ENCODE measurements around the gene SLC26A11.
"Not testable (repeated sequence)": the region's sequence is repeated elsewhere in the genome, so short reads cannot be mapped to it uniquely, and the experiment has no call there.

Gene SLC26A11

DNA sequence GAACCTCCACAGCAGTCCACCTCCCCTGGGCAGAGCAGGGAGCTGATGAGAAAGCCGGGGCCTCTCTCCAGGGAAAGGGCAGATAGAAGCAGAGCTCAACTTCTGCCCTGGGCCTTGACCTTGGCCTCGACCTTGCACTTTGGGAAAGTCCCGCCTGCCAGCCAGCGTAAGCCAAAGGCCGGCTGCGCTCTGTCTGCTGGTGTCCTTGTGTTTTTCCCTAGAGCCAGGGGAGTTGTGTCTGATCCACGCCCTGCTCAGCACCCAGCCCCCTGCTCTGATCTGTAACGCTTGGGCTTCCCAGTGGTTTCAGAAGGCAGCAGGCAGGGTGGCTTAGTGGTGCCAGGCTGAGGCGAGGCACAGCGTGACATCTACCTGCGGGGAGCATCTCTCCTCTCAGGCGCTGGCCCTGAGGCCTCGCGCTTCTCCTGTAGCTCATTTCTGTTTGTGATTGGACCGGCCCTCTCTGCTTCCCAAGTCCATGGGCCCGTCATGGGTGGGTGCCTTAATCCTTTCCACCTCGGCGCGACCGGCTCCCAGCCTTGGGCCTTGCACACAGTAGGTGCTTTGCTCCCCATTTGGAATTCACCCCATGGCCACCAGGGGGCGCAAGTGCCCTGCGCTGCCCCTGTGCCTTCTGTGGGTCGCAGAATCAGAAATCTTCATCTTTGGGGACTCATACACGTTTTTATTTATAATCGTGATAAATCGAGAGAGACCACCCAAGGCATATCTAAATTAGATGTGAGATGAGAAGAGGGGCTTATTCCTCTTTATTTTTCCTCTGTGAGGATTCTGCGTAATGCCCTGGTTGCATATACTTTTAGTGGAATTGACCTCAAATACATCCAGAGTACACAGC lies 24.3 kb upstream of the SLC26A11 start:
- DNase-seq (ENCODE audit: low read depth, low spot score): no peak

DNA sequence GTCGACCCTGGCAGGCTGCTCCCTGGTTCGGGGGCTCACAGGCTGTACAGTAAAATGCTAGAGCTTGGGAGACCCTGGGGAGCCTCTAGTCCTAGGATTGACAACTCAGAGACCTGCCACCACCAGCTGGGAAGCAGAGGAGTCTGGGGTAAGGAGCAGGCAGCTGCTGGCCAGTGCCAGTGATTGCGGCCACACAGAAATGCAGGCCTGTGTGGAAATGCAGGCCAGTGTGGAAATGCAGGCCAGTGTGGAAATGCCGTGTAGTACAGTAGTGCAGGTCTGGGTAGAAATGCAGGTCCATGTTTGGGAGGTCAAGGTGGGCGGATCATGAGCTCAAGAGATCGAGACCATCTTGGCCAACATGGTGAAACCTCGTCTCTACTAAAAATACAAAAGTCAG lies 23.6 kb upstream of the SLC26A11 start:
- no peak for DNase-seq (ENCODE audit: low read depth, low spot score)

DNA sequence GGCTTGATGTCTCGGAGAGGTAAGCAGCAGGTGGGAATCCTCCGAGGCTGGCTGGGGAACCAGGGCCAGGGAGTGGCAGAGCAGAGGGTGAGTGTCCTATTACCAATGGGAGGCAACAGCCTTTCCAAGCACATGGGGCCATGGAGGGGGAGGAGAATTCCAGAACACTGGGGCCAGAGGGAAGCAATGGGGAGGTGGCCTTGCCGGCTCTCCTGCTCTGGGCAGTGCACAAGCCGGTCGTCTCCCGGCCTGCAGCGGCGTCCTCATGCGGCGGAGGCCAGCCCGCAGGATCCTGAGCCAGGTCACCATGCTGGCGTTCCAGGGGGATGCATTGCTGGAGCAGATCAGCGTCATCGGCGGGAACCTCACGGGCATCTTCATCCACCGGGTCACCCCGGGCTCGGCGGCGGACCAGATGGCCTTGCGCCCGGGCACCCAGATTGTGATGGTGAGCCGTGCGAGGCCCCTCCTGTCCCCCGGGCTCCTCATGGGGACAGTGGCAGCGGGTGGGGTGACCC lies 22.0 kb upstream of the SLC26A11 start:
- DNase-seq (ENCODE audit: low read depth, low spot score): no peak

- DNase-seq (ENCODE audit: low read depth, low spot score): not testable (repeated sequence)
Observed at GRCh38 chr17:80199295-80199694, 20.9 kb upstream of the SLC26A11 start.

GRCh38 chr17:80201446-80201845 lies 18.8 kb upstream of the SLC26A11 start:
- no peak for DNase-seq (ENCODE audit: low read depth, low spot score)

GRCh38 chr17:80202197-80202596 lies 18.0 kb upstream of the SLC26A11 start:
- no peak for DNase-seq (ENCODE audit: low read depth, low spot score)

DNA sequence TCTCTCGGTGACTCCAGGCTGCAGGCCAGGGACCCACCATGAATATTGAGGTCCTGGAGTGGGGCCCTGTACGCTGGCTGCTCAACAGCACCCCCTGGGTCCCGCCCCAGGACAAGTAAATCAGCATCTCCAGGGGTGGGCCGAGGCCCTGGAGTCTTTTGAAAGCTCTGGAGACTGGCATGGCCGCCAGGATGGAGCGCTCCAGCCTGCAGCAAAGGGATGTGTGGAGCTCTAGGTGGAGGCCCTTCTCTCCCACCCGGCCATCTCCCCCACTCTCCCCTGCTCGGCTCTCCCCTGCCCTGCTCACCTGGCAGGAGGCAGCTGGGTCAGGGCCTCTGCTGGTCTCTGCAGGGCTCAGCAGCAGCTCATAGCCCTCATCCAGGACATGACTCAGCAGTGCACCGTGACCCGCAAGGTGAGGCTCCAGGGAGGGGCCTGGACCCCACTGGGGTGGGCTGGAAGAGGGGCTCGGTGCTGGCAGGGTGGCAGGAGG lies 16.7 kb upstream of the SLC26A11 start:
- no peak for DNase-seq (ENCODE audit: low read depth, low spot score)

DNA sequence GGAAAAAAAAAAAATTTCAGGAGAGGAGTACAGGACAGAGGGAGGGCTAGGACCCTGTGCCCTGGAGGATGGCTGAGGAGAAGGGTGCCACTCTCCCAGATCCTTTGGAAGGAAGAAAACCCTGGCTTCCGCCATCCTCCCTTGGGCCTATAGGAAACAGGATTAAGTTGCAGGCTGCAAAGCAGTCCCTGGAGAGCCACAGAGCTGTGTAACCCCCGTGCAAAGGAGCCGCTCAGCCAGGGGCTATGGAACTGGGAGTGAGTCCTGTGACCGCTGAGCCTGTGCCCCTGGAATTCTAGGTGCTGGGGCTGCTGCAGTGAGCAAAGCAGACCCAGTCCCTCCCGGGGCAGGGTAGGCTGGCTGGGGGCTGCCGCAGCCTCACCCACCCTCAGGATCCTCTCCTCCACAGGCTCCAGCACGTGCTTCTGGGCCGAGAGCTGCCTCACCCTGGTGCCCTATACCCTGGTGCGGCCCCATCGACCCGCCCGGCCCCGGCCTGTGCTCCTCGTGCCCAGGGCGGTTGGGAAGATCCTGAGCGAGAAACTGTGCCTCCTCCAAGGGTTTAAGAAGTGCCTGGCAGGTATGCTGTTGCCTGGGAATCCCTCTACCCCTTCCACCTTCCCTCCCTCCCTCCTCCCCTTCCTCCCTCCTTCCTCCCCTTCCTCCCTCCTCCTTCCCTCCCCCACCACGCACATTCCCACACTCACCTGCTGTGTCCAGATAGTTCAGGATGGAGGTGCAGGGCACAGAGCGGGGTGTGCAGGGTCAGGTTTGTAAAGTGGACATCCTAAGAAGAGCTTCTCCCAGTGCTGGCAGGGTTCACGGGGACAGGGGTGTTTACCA lies 15.4 kb upstream of the SLC26A11 start:
- no peak for DNase-seq (ENCODE audit: low read depth, low spot score)

- DNase-seq (ENCODE audit: low read depth, low spot score): no peak
Observed at GRCh38 chr17:80205811-80206210, 14.4 kb upstream of the SLC26A11 start.

GRCh38 chr17:80208050-80208449 lies 12.2 kb upstream of the SLC26A11 start:
- DNase-seq (ENCODE audit: low read depth, low spot score): no peak

DNA sequence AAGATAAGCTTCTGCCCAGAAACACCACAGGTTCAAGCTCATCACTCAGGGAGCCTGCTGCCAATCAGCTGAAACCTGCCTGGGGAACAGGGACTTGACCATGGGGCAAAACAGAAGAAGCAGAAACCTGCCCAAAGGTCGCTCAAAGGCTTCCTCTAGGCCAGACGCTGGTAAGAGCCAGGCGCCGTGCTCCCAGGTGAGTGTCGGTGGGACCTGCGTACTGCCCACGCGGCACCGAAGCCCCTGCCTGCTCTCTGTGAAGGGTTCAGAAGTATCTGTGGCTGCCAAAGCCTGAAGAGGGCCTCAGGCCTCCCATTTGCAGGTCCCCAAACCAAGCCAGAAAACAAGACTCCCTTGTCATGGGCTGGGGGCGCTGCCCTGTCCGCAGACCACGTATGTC lies 10.5 kb upstream of the SLC26A11 start:
- no peak for DNase-seq (ENCODE audit: low read depth, low spot score)

DNA sequence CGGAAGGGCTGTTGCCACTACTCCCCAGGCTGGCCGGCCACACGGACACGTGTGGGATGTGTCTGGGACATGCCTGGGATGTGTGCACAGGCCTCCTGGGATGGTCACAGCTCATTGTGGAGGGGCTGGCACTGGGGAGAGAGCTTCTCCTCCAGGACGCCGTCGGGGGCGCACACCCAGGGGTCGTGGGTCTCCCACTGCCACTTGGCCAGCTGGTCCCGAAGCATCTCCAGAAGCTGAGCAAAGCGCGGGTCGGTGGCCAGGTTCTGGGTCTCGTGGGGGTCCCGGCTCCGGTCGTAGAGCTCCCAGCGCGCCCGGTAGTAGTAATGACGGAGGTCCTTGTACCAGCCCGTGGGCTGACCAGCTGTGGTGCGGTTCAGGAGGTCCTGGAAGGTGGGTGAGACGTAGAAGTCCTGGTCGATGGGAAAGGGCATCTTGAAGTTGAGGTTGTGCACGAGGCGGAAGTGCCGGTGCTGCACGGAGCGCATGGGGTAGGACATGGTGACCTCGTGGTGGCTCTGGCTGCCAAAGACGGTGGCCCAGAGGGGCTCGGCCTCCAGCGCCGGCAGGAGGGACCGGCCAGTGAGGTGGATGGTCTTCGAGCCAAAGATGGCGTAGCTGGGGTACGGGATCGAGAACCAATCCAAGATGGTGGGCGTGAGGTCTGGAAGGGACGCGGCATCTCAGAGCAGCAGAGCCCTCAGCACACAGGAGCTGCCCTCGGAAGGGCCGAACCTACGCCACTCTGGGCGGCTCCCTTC lies 9.7 kb upstream of the SLC26A11 start:
- DNase-seq (ENCODE audit: low read depth, low spot score): no peak

- DNase-seq (ENCODE audit: low read depth, low spot score): no peak
Observed at GRCh38 chr17:80212109-80212508, 8.1 kb upstream of the SLC26A11 start.

GRCh38 chr17:80212511-80212910 lies 7.7 kb upstream of the SLC26A11 start:
- DNase-seq (ENCODE audit: low read depth, low spot score): no peak

DNA sequence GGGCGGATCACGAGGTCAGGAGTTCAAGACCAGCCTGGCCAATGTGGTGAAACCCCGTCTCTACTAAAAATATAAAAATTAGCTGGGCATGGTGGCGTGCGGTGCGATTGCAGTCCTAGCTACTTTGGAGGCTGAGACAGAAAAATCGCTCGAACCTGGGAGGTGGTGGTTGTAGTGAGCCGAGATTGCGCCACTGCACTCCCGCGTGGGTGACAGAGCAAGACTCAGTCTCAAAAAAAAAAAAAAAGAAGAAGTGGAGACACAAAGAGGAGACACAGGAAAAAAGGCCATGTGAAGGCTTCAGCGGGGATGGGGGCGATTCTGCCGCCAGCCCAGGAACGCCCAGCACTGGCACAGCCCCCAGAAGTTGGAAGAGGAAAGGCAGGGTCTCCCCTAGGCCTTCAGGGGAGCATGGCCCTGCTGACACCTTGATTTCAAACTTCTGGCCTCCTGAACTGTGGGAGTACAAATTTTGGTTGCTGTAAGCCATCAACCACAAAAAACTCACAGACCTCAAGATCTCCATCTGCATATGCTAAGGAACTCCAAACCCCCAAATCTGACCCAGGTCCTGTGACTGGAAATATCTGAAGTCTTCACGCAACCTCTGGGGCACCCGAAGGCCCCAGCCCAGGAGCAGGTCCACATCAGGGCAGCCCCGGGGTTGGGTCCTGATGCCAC lies 7.1 kb upstream of the SLC26A11 start:
- no peak for DNase-seq (ENCODE audit: low read depth, low spot score)

- DNase-seq (ENCODE audit: low read depth, low spot score): no peak
Observed at GRCh38 chr17:80213643-80213975, 6.6 kb upstream of the SLC26A11 start.

- no peak for DNase-seq (ENCODE audit: low read depth, low spot score)
Observed at GRCh38 chr17:80214012-80214877, 6.0 kb upstream of the SLC26A11 start.

DNA sequence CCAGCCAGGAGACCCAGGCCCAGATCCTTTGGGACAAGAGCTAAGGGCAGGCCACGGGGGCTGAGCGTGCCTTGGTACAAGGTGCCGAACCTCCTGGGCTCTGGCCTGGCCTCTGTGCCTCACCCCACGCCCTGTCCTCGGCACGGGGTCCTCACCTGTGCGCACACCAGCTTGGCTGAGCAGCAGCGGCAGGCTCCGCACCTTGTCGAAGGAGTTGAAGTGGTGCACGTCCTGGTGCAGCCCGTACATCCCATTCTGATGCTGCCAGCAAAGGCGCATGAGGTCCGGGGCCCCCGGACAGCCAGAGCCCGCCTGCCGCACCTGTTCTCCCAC lies 5.4 kb upstream of the SLC26A11 start:
- no peak for DNase-seq (ENCODE audit: low read depth, low spot score)

- no peak for DNase-seq (ENCODE audit: low read depth, low spot score)
Observed at GRCh38 chr17:80216473-80217456, 3.5 kb upstream of the SLC26A11 start.
